ENCODE data around the gene HOXC9. TPM values are rescaled to one million over a fixed set of nuclear protein-coding genes. Genes with fewer than 3 reads are reported as not detected.

The HOXC9 gene
- total RNA-seq, 1 experiment from 2014 or later: 9.6 TPM

DNA sequence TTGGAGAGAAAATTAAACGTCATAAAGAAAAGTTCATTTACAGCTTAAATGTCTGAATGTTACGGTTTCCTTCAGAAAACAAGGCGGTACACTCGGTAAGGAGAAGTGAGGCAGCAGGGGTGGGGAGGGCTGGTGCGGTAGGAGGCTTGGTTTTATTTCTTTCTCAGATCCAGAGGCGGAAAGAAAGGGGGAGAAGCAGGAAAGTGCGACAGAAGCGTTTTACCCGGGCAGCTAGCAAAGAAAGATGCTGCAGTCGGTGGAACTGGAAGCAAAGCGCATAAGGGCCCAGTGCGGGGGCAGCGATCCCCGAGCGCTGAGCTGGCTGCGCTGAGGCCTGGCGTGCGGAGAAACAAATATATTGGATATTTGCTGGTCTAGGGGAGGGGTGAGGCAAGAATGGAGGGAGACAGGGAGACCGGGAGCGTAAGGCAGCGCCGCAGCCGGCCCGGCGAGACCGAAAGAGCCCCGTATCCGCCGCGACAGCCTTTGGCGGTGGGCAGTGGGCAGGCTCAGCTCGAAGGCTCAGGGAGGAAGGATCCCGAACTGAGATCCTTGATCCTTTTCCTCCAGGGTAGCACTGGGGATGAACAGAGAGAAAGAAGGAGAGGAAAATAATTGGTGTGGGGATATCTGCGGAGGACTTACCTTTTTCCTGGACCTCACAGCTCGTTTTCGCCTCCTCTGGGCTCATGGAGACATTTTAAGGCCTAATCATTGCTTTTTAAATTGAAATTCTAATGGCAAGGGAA is 33.4 kb upstream of the HOXC9 start:
- peaks cover 56% of the 10 kb centered on the region for H3K4me1 ChIP-seq (replicated peaks)
- H3K9me3 ChIP-seq (replicated peaks): no peaks in the 10 kb centered on the region
- peak overlapping the region; percentile 60 for H3K4me3 ChIP-seq
- H3K27me3 ChIP-seq (replicated peaks): no peaks in the 10 kb centered on the region
- H3K27ac ChIP-seq: peak overlapping the region; percentile 81
- peak in 1 of 2 experiments; percentile 61 for DNase-seq (ENCODE audit: low read depth in 1 of 2, low spot score in 2 of 2)
- peaks cover 41% of the 10 kb centered on the region for H3K36me3 ChIP-seq

GRCh38 chr12:53967421-53967925 is 32.5 kb upstream of the HOXC9 start:
- Histone ChIP-seq H3K36me3 (peaks cover 33% of the 10 kb centered on the region), H3K27ac (peak overlapping the region; percentile 81), H3K4me1 (replicated peaks) (peaks cover 65% of the 10 kb centered on the region), H3K9me3 (replicated peaks) (no peaks in the 10 kb centered on the region), H3K27me3 (replicated peaks) (no peaks in the 10 kb centered on the region), H3K4me3 (peak overlapping the region; percentile 60)
- DNase-seq (ENCODE audit: low read depth in 1 of 2, low spot score in 2 of 2): peak in 1 of 2 experiments; percentile 62

DNA sequence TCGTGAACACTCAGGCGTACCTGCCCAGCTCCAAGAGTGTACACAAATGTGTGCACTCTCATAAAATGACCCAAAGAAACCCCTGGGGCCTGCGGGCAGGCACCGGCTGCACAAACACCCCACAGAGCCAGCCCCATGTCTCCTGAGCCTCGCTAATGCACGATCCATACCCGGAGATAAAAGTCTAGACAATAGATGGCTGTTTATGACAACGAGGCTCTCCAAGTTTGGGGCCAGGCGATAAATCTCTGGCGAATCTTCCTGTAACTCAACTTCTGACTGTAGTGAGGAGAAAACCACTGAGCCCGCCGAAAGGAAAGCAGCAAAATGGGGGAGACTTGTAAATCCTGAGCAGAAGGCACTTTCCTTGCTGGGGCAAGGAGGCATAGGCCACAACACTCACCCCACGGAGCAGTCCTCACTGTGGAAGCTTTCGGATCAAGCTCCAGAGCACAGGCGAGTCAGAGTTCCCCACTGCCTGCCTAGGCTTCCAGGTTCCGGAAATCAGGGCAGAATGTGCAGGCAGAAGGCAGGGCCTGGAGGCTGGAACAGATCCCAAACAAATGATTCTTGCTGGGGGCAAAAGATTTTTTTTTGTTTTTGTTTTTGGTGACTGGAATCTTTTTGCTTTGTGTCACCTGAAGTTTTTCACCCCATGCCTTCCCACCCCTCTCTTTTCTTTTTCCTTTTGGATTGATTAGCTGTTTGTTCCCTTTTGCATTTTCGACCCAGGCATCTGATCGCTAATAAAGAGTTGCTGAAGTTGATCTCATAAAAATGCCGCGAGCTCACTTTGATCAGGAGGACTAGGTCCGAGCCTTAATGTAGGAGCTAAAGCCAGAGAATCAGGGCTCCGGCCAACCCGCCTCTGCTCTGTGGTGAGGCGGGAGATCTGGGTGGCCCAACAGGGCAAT is 31.5 kb upstream of the HOXC9 start:
- Histone ChIP-seq H3K36me3 (peaks cover 39% of the 10 kb centered on the region), H3K4me1 (replicated peaks) (peaks cover 63% of the 10 kb centered on the region), H3K4me3 (peak overlapping the region; percentile 60), H3K27ac (peak overlapping the region; percentile 81), H3K9me3 (replicated peaks) (no peaks in the 10 kb centered on the region), H3K27me3 (replicated peaks) (no peaks in the 10 kb centered on the region)
- DNase-seq (ENCODE audit: low read depth in 1 of 2, low spot score in 2 of 2): peak in 1 of 2 experiments; percentile 70

DNA sequence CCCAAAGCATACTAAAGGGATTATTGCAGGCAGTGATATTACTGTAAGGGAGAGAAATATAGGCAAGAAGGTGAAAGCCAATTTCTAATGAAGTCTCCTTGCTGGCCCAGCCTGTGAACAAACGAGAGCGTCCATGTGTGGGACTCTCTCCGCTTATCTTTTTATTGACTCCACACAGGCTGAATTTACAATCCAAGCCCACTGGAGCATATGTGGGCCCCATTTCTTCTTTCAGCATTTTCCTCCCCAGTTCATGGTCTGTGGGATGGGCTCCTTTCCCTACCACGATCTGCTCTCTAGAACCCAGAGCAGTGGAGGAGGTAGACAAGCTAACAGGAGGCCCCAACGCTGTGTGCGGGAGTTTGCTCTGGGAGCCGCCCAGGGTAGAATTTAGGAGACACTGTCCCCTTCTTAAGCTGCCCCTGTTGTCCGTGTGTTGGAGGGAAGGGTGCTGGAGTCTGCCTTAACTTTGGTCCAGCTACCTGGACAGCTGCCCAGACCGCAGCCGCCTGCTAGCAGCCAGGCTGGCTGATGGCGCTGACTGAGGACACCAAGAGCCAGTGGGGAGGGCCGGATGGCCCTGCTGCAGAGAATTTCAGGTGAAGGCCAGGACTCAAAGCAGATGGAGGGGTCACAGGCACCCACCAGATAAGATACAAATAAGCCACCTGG is 30.2 kb upstream of the HOXC9 start:
- Histone ChIP-seq H3K36me3 (peaks cover 42% of the 10 kb centered on the region), H3K9me3 (replicated peaks) (no peaks in the 10 kb centered on the region), H3K4me1 (replicated peaks) (peaks cover 59% of the 10 kb centered on the region), H3K27ac (peak overlapping the region; percentile 81), H3K27me3 (replicated peaks) (no peaks in the 10 kb centered on the region), H3K4me3 (peak overlapping the region; percentile 60)
- peak in 1 of 2 experiments; percentile 69 for DNase-seq (ENCODE audit: low read depth in 1 of 2, low spot score in 2 of 2)

DNA sequence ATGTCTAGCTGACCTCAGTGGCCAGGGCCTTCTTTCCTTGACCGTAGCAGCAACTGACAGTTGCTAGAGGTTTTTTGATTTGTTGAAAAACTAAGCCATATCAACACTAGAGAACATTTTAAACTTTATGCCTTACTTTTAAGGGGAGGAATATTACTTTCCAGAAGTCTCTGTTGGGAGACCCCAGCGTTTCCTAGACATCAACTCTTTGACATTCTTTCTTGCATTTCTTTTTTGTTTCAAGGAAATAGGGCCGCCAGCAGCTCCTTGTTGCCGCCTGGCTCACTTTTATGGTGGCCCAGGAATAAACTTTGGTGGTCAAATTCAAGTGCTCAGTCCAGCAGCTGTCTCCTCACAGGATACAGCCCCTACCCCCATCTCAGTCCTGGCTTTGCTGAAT is 29.5 kb upstream of the HOXC9 start:
- no peaks in the 10 kb centered on the region for H3K9me3 ChIP-seq (replicated peaks)
- peaks cover 44% of the 10 kb centered on the region for H3K36me3 ChIP-seq
- DNase-seq (ENCODE audit: low read depth in 1 of 2, low spot score in 2 of 2): peak in 1 of 2 experiments; percentile 50
- H3K27me3 ChIP-seq (replicated peaks): no peaks in the 10 kb centered on the region
- H3K27ac ChIP-seq: 0 out of 2 replicates have a peak overlapping the region, but pooled peaks have one; percentile 81
- H3K4me1 ChIP-seq (replicated peaks): peaks cover 53% of the 10 kb centered on the region
- H3K4me3 ChIP-seq: no peak overlapping the region

GRCh38 chr12:53971129-53971528 is 28.8 kb upstream of the HOXC9 start:
- no peak overlapping the region for H3K4me3 ChIP-seq
- H3K4me1 ChIP-seq (replicated peaks): peaks cover 57% of the 10 kb centered on the region
- H3K9me3 ChIP-seq (replicated peaks): no peaks in the 10 kb centered on the region
- no peak overlapping the region for H3K27ac ChIP-seq
- no peaks in the 10 kb centered on the region for H3K27me3 ChIP-seq (replicated peaks)
- peaks cover 45% of the 10 kb centered on the region for H3K36me3 ChIP-seq
- DNase-seq (ENCODE audit: low read depth in 1 of 2, low spot score in 2 of 2): no peak

- no peak for DNase-seq (ENCODE audit: low read depth in 1 of 2, low spot score in 2 of 2)
- Histone ChIP-seq H3K27me3 (replicated peaks) (no peaks in the 10 kb centered on the region), H3K27ac (peak overlapping the region; percentile 88; the same call in 1 of the 2 replicates), H3K4me1 (replicated peaks) (peaks cover 63% of the 10 kb centered on the region), H3K36me3 (peaks cover 44% of the 10 kb centered on the region), H3K4me3 (no peak overlapping the region), H3K9me3 (replicated peaks) (no peaks in the 10 kb centered on the region)
These were observed 28.3 kb upstream of the HOXC9 start for GRCh38 chr12:53971686-53972085.

- Histone ChIP-seq H3K27ac (peak overlapping the region; percentile 88), H3K36me3 (peaks cover 41% of the 10 kb centered on the region), H3K4me1 (replicated peaks) (peaks cover 68% of the 10 kb centered on the region), H3K9me3 (replicated peaks) (no peaks in the 10 kb centered on the region), H3K27me3 (replicated peaks) (no peaks in the 10 kb centered on the region), H3K4me3 (peak overlapping the region; percentile 50)
- DNase-seq (ENCODE audit: low read depth in 1 of 2, low spot score in 2 of 2): peak in 1 of 2 experiments; percentile 82
These were observed 27.7 kb upstream of the HOXC9 start for GRCh38 chr12:53972152-53972702.

GRCh38 chr12:53972722-53973235 is 27.2 kb upstream of the HOXC9 start, which contains the start of gene HOXC11:
Gene HOXC11, plus strand, starts transcription at chr12:53973126. Its CDS starts 116 bp downstream, at chr12:53973242.
- no peak for DNase-seq (ENCODE audit: low read depth in 1 of 2, low spot score in 2 of 2)
- Histone ChIP-seq H3K36me3 (peaks cover 41% of the 10 kb centered on the region), H3K27me3 (replicated peaks) (no peaks in the 10 kb centered on the region), H3K9me3 (replicated peaks) (no peaks in the 10 kb centered on the region), H3K4me3 (peak within 1 kb of the TSS; percentile 50), H3K4me1 (replicated peaks) (peaks cover 74% of the 10 kb centered on the region), H3K27ac (peak within 1 kb of the TSS; percentile 88)

GRCh38 chr12:53973236-53974042 is 26.5 kb upstream of the HOXC9 start:
- Histone ChIP-seq H3K27ac (peak overlapping the region; percentile 88), H3K4me1 (replicated peaks) (peaks cover 75% of the 10 kb centered on the region), H3K9me3 (replicated peaks) (no peaks in the 10 kb centered on the region), H3K36me3 (peaks cover 34% of the 10 kb centered on the region), H3K4me3 (peak overlapping the region; percentile 50), H3K27me3 (replicated peaks) (no peaks in the 10 kb centered on the region)
- peak in 1 of 2 experiments; percentile 73 for DNase-seq (ENCODE audit: low read depth in 1 of 2, low spot score in 2 of 2)

DNA sequence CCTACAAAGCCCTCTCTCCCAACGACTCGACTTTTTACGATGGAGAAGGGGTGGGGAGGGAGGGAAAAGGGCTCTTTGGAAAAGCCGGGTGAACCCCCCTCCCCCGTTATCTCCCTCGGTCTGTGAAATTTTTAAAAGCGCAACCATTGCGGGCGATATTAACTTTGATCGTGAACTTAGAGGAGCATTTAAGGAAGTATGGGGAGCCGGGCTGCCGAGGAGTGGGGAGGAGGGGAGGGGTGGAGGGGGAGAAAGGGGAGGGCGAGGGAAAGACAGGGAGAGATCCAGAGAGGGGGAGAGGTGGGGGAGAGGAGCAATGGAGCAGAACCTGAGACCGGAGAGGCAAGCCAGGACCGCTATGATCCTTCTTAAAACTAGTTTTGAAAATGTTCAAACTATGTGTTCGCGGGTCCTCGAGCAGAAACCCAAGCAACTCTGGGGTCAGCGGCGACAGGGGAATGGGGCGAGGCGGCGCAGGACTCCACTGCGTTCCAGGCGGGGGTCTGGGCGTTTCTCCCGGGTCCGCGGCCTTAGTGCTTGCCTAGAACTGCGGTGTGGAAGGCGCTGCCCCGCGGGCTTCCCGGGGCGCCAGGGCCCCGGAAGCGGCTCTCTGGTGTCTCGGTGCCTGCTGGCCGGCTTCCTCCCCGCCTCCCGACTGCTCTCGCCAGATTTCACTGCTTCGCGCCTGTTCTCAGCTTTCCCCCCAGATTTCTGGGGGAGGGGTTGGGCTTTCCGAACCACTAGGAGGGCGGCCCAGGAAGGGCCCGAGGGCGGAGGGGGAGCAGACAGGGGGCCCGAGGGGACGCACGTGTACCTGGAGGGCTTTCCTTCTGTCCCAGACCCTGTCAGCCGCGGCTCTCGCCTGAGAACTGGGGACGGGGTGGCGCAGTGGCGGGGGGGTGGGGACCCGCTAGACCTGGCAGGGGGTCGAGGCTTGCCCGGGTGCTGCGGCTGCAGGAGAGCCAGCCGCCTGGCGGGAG is 25.6 kb upstream of the HOXC9 start, which contains the start of gene HOTAIR:
TSS of gene HOTAIR (minus strand) at position 871 of the 980 bp plus-strand sequence.
- peak within 1 kb of the TSS; percentile 88 for H3K27ac ChIP-seq
- peaks cover 75% of the 10 kb centered on the region for H3K4me1 ChIP-seq (replicated peaks)
- DNase-seq (ENCODE audit: low read depth in 1 of 2, low spot score in 2 of 2): peak; percentile 72 to 83
- H3K4me3 ChIP-seq: peak within 1 kb of the TSS; percentile 50
- H3K9me3 ChIP-seq (replicated peaks): no peaks in the 10 kb centered on the region
- no peaks in the 10 kb centered on the region for H3K27me3 ChIP-seq (replicated peaks)
- peaks cover 34% of the 10 kb centered on the region for H3K36me3 ChIP-seq

Measured in SJSA1 (cell line).